Measurements from ENCODE around the gene LMOD2.

Gene LMOD2

GRCh38 chr7:123674399-123675180 lies 18.9 kb downstream of the LMOD2 start:
- DNase-seq: no peak

GRCh38 chr7:123675181-123675473 lies 19.5 kb downstream of the LMOD2 start:
- DNase-seq: no peak

GRCh38 chr7:123677061-123677715 lies 21.5 kb downstream of the LMOD2 start:
- DNase-seq: no peak

- no peak for DNase-seq
These were observed 23.9 kb downstream of the LMOD2 start for GRCh38 chr7:123679614-123680013.

GRCh38 chr7:123680580-123680979 lies 24.9 kb downstream of the LMOD2 start:
- DNase-seq: no peak

- no peak for DNase-seq
These were observed 25.9 kb downstream of the LMOD2 start for GRCh38 chr7:123681561-123681960.

- DNase-seq: no peak
These were observed 27.0 kb downstream of the LMOD2 start for GRCh38 chr7:123682690-123683089.

GRCh38 chr7:123687161-123687560 lies 31.5 kb downstream of the LMOD2 start:
- no peak for DNase-seq

GRCh38 chr7:123687727-123688126 lies 32.1 kb downstream of the LMOD2 start:
- DNase-seq: no peak

- DNase-seq: no peak
These were observed 33.6 kb downstream of the LMOD2 start for GRCh38 chr7:123689250-123689649.

- no peak for DNase-seq
These were observed 34.9 kb downstream of the LMOD2 start for GRCh38 chr7:123690550-123690949.

GRCh38 chr7:123692471-123692877 lies 36.8 kb downstream of the LMOD2 start:
- DNase-seq: no peak

- no peak for DNase-seq
These were observed 40.4 kb downstream of the LMOD2 start for GRCh38 chr7:123695944-123696677.

GRCh38 chr7:123705211-123705901 lies 49.7 kb downstream of the LMOD2 start:
- no peak for DNase-seq

GRCh38 chr7:123709525-123709924 lies 53.9 kb downstream of the LMOD2 start:
- no peak for DNase-seq

- no peak for DNase-seq
These were observed 55.0 kb downstream of the LMOD2 start for GRCh38 chr7:123710683-123711082.

GRCh38 chr7:123711832-123712293 lies 56.2 kb downstream of the LMOD2 start:
- no peak for DNase-seq

GRCh38 chr7:123712619-123713018 lies 57.0 kb downstream of the LMOD2 start:
- no peak for DNase-seq
